Calu3 (cell line): Measurements from ENCODE around the gene GJD2. TPM values are rescaled to one million over a fixed set of nuclear protein-coding genes. Genes with fewer than 3 reads are reported as not detected.

Experiments used
- BruUV-seq: library from RNA; stranded (reverse); fragments of 400-500 nt; replicated peaks from 2 replicates; lab custom pipeline; 2021; lab: Mats Ljungman, UMichigan
- CTCF ChIA-PET: fragments of 300-600 bp; sonication (Branson Sonifier 250); formaldehyde crosslinking; loops from one replicate; lab custom pipeline; 2022; ENCODE audit warnings: antibody characterized with exemption; lab: Charles Lee
- DNase-seq: peaks from one replicate; pipeline ENCODE4 v3.0.0; 2022
- H3K27ac Mint-ChIP-seq: one replicate; pipeline ENCODE4 v1.8.0; 2022; ENCODE audit warnings: mixed read lengths; ENCODE audit not compliant: unreplicated experiment
- H3K27me3 Mint-ChIP-seq: one replicate; pipeline ENCODE4 v1.8.0; 2022; ENCODE audit warnings: mixed read lengths; ENCODE audit not compliant: unreplicated experiment
- H3K36me3 Mint-ChIP-seq: one replicate; pipeline ENCODE4 v1.8.0; 2022; ENCODE audit warnings: mild to moderate bottlenecking, moderate library complexity, mixed read lengths; ENCODE audit not compliant: insufficient read depth, unreplicated experiment
- H3K4me1 Mint-ChIP-seq: one replicate; pipeline ENCODE4 v1.8.0; 2022; ENCODE audit warnings: mild to moderate bottlenecking, low read depth, mixed read lengths; ENCODE audit not compliant: unreplicated experiment
- H3K4me3 Mint-ChIP-seq: one replicate; pipeline ENCODE4 v1.8.0; 2022; ENCODE audit warnings: mild to moderate bottlenecking, low read depth, moderate library complexity, mixed read lengths; ENCODE audit not compliant: unreplicated experiment
- H3K9me3 Mint-ChIP-seq: one replicate; pipeline ENCODE4 v1.8.0; 2022; ENCODE audit warnings: low read depth, mixed read lengths; ENCODE audit not compliant: unreplicated experiment
- intact Hi-C: fragments of 100-400 bp; cut with micrococcal nuclease; formaldehyde crosslinking; loops from one replicate; pipeline ENCODE4 v1.10.0; 2022; ENCODE audit not compliant: unreplicated experiment
- total RNA-seq: library from RNA; stranded (reverse); gene quantifications from 2 replicates; pipeline ENCODE4 v1.2.3, GENCODE V29; 2022
- TF ChIP-seq, protein P1 (sequence below): fragments of 200-600 bp; IDR thresholded peaks from one replicate; pipeline ENCODE4 v1.8.0; 2022; ENCODE audit warnings: antibody characterized with exemption; ENCODE audit not compliant: unreplicated experiment

Gene GJD2
- total RNA-seq, 1 experiment from 2014 or later = not detected

DNA sequence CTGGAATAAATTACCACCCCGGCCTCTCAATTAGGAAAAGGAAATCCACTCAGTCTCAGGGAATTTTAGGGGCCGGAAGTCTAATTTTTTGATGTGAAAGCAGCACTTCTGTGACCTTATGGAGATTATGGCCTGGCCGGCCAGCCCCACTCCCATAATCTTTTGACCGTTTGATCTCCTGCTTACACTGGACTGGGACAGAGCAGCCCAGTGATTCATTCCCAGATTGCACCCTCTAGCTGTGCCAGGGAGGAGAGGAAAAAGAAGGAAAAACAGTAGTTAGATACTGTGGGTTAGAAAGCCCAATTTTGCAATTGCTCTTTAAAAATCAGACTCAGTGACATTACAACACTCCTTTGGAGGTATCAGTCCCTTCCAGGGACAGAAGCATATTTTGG, 32.4 kb downstream of the GJD2 start:
- CTCF ChIA-PET = interaction anchor here (0.7 kb wide), 1 partner anchor 177 kb away, joined by 3 read pairs; no protein-coding TSS in a partner anchor
- Mint-ChIP-seq H3K4me1 (no peaks in the 10 kb centered on the region), H3K4me3 (peak overlapping the region; percentile 36), H3K9me3 (no peaks in the 10 kb centered on the region), H3K27ac (no peak overlapping the region), H3K27me3 (peaks cover 8% of the 10 kb centered on the region), H3K36me3 (no peaks in the 10 kb centered on the region)
- BruUV-seq = no TSS peak
- DNase-seq = no peak
- intact Hi-C loops = no loop called here
- TF ChIP-seq, protein P1, sequence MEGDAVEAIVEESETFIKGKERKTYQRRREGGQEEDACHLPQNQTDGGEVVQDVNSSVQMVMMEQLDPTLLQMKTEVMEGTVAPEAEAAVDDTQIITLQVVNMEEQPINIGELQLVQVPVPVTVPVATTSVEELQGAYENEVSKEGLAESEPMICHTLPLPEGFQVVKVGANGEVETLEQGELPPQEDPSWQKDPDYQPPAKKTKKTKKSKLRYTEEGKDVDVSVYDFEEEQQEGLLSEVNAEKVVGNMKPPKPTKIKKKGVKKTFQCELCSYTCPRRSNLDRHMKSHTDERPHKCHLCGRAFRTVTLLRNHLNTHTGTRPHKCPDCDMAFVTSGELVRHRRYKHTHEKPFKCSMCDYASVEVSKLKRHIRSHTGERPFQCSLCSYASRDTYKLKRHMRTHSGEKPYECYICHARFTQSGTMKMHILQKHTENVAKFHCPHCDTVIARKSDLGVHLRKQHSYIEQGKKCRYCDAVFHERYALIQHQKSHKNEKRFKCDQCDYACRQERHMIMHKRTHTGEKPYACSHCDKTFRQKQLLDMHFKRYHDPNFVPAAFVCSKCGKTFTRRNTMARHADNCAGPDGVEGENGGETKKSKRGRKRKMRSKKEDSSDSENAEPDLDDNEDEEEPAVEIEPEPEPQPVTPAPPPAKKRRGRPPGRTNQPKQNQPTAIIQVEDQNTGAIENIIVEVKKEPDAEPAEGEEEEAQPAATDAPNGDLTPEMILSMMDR = no peak

- CTCF ChIA-PET = no interaction called here
- no peaks in the 10 kb centered on the region for H3K36me3 Mint-ChIP-seq
- peak; percentile 4 for DNase-seq
- no TSS peak for BruUV-seq
- no peak overlapping the region for H3K27ac Mint-ChIP-seq
- TF ChIP-seq, protein P1 = no peak
- H3K9me3 Mint-ChIP-seq = no peaks in the 10 kb centered on the region
- H3K4me3 Mint-ChIP-seq = peak overlapping the region; percentile 36
- H3K27me3 Mint-ChIP-seq = peaks cover 8% of the 10 kb centered on the region
- no peaks in the 10 kb centered on the region for H3K4me1 Mint-ChIP-seq
- intact Hi-C loops = no loop called here
These were observed 32.9 kb downstream of the GJD2 start for GRCh38 chr15:34721802-34722438.

DNA sequence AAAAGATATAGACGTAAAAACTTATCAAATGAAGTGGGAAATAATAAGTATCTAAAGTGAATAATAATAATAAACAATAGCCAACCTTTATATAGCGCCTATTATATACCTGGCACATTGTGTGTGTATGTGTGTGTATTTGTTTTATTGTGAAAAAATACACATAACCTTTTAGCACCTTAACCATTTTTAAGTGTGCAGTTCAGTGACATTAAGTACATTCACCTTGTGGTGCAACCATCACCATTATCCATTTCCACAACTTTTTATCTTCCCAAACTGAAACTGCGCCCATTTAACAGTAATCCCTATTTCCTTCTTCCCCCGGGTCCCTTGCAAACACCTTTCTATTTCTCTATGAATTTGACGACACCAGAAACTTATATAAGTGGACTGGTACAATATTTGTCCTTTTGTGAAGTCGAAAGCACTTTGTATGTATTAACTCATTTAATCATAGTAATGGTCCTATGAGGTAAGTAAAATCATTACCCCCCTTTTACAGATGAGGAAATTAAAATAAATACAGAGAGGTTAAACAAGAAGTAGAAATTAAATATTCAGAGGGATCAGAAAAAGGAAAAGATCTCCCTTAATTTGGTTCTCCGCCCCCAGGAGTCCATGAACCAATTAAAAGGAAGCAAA, 33.5 kb downstream of the GJD2 start:
- no peaks in the 10 kb centered on the region for H3K4me1 Mint-ChIP-seq
- no peaks in the 10 kb centered on the region for H3K36me3 Mint-ChIP-seq
- TF ChIP-seq, protein P1 = no peak
- no peak overlapping the region for H3K27ac Mint-ChIP-seq
- H3K27me3 Mint-ChIP-seq = peaks cover 8% of the 10 kb centered on the region
- CTCF ChIA-PET = no interaction called here
- DNase-seq = no peak
- BruUV-seq = no TSS peak
- intact Hi-C loops = no loop called here
- H3K4me3 Mint-ChIP-seq = peak overlapping the region; percentile 36
- H3K9me3 Mint-ChIP-seq = no peaks in the 10 kb centered on the region

- intact Hi-C loops = no loop called here
- TF ChIP-seq, protein P1 = no peak
- Mint-ChIP-seq H3K4me1 (no peaks in the 10 kb centered on the region), H3K27ac (no peak overlapping the region), H3K9me3 (no peaks in the 10 kb centered on the region), H3K36me3 (no peaks in the 10 kb centered on the region), H3K27me3 (no peaks in the 10 kb centered on the region), H3K4me3 (no peak overlapping the region)
- CTCF ChIA-PET = no interaction called here
- BruUV-seq = no TSS peak
- DNase-seq = no peak
These were observed 35.1 kb downstream of the GJD2 start for GRCh38 chr15:34719695-34720094.
